Epithelial cell of proximal tubule (primary cell): ENCODE data around the gene SHB. TPM values are rescaled to one million over a fixed set of nuclear protein-coding genes. Genes with fewer than 3 reads are reported as not detected.

ENCODE experiments used
- DNase-seq: peaks from one replicate; pipeline ENCODE4 v3.0.0-alpha.2; 2011; ENCODE audit warnings: low read depth
- H3K4me3 ChIP-seq: 2 replicates; pipeline ENCODE4 v1.5.1; 2011; ENCODE audit warnings: low read depth, mild to moderate bottlenecking, low read length
- CTCF ChIP-seq: conservative IDR thresholded peaks from 2 replicates; pipeline ENCODE4 v1.5.1; 2012; ENCODE audit warnings: low read depth, mild to moderate bottlenecking, low read length
- total RNA-seq: library from RNA; depleted of rRNA; stranded (reverse); fragments of >200 nt; gene quantifications from 2 replicates; pipeline ENCODE4 v1.2.3, GENCODE V29; 2015

The SHB gene
- total RNA-seq, 1 donor from 2014 or later: 32.7 TPM

GRCh38 chr9:38022995-38023394, 46.0 kb downstream of the SHB start:
- no peak for DNase-seq
- H3K4me3 ChIP-seq: no peak overlapping the region
- TF ChIP-seq CTCF: no peak

GRCh38 chr9:38022203-38022895, 46.7 kb downstream of the SHB start:
- no peak overlapping the region for H3K4me3 ChIP-seq
- TF ChIP-seq CTCF: no peak
- no peak for DNase-seq

- DNase-seq: no peak
- no peak overlapping the region for H3K4me3 ChIP-seq
- no peak for TF ChIP-seq CTCF
These were observed 48.6 kb downstream of the SHB start for GRCh38 chr9:38020151-38021076.

- H3K4me3 ChIP-seq: no peak overlapping the region
- DNase-seq: no peak
- TF ChIP-seq CTCF: no peak
These were observed 49.3 kb downstream of the SHB start for GRCh38 chr9:38019731-38020130.

- DNase-seq: no peak
- TF ChIP-seq CTCF: no peak
These were observed 49.9 kb downstream of the SHB start for GRCh38 chr9:38018958-38019602.

GRCh38 chr9:38018241-38018957, 50.6 kb downstream of the SHB start:
- no peak overlapping the region for H3K4me3 ChIP-seq
- no peak for DNase-seq
- no peak for TF ChIP-seq CTCF

More at GRCh38 chr9:38018958-38019602, 49.9 kb downstream of the SHB start:
- H3K4me3 ChIP-seq: no peak overlapping the region
